Measurements from ENCODE around the gene DLK1.

DLK1 gene

DNA sequence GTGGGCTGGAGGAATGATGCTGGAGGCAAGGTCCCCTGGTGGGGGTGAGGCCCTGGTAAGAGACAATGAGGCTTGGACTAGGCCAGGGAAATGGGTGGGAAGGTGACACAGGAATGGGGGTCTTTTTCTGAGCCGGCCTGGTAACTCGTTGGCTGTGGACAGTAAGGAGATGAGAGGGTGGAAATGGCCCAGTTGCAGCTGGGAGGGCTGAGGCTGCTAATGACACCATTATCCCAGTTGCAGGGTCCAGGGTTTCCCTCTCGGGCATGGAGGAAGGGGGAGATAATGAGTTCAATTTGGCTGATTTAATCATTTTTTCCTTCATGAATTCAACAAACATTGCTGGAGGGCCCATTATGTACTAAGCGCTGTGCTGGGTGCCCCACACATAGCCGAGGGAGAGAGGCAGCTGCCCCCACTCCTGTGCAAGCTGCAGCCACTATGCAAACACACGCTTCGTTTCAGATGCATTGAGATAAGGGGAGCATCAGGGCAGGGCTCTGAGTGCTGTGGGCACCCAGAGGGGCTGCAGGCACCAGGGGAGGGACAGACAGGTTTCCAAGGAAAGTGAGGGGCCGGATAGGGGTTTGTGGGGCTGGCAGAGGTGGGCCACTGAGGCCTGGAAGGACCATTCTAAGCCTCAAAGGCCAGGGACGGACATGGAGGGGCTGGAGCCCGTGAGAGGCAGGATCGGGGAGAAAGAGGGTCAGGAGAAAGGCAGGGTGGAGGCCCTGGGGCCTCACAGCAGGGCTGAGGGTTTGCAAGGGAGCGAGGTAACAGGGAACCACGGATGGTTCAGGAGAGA is 56.0 kb downstream of the DLK1 start:
- H3K4me3 ChIP-seq (ENCODE audit: low read length) = no peak overlapping the region
- DNase-seq (ENCODE audit: low read depth, low spot score) = no peak

DNA sequence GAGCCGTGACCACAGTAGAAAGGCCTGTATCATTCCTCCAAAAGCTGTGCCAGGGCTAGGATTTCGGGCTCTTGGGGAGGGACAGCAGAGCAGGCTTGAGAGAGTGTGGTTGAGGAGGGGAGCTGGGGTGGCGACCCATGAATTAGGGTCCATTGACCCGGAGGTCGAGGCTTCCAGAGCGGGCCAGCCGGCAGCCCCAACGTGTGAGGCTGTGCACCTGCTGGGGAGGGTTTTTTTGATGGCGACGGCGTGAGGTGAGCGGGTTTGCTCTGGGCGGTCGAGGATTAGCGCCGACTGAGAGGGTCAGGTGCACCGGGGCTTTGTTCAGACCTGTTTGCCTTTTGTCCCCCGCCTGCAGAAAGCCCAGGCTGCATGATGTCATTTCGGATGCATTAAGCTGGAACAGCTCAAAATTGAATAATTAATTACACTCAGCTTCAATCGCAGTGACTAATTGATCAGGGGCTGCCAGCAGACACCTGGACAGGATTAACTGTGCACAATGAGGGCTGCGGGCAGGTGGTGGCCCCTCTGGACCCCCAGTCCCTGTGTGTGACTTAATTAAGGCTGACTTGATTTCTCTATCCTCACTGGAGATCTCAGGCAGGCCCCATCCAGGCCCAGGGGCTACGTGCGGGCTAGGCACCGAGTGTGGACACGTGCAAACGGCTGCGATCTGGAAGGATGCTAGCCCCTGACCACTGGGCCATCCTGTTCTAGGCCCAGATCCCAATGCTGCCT is 57.1 kb downstream of the DLK1 start:
- DNase-seq (ENCODE audit: low read depth, low spot score) = no peak
- no peak overlapping the region for H3K4me3 ChIP-seq (ENCODE audit: low read length)

DNA sequence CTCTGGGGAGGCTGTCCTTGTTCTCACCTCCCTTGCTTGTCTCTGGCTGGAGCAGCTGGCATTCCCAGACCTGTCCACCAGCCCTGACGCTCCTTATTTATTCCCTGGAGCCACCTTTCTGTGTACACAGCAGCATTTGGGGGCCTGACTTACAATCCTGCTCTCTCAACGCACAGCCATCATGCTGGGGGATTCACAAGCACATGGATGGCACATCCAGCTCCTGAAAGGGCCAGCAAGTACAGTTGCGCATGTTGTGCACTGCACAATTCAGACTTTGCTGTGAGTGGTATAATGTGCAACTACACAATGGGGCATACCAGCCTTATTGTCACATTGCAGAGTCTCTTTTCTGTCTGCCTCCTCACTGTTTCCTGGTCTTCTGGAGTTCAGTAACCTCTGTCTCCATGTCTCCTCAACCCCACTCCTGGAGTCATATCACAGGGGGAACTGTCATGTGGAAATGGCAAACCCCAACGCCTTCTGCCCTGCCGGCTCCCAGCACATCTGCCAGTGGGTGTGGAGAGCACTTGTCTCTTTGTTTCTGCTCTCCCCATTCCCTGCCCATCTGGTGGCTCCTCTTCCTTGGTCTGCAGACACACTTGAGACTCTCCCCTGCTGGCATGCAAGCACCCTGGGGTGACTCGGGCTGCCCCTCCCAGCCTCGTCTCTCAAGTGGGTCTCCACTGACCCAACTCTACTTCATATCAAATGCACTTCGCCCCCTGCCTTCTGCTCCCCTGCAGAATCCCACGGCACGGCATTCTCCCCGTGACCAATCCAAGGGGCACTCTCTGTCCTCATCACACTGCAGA is 58.0 kb downstream of the DLK1 start:
- H3K4me3 ChIP-seq (ENCODE audit: low read length) = no peak overlapping the region
- no peak for DNase-seq (ENCODE audit: low read depth, low spot score)

DNA sequence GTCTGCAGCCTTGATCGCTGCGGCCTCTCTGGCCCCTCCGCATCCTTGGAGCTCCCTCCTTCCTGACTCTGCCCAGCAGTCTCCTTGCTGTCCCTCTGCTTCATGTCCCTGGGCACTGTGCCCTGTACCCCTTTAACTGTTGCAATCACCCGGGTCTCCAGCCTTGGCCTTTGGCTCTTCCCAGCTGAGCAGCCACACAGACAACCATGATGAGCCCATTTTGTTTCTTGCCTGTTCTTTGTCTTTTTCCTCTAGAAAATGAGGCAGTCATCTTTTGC is 58.6 kb downstream of the DLK1 start:
- no peak for DNase-seq (ENCODE audit: low read depth, low spot score)
- H3K4me3 ChIP-seq (ENCODE audit: low read length) = no peak overlapping the region

DNA sequence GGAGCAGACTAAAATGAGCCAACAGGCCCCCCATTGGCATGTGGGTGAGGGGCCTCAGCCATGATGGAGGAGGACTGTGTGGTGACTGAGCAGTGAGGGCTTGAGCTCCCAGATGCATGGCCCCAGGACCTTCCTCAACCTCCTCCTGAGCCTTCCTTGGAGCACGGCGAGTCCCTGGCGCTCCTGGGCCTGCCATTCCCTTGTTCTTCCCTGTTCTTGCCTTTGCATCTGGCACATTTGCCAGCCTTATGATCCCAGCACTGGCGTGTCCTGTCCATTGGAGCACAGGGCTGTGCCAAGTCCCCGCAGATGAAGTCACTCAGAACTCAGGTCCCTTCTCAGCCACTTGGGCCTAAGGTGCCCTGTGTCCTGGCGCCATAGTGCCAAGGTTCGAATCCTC is 58.9 kb downstream of the DLK1 start:
- no peak overlapping the region for H3K4me3 ChIP-seq (ENCODE audit: low read length)
- no peak for DNase-seq (ENCODE audit: low read depth, low spot score)

DNA sequence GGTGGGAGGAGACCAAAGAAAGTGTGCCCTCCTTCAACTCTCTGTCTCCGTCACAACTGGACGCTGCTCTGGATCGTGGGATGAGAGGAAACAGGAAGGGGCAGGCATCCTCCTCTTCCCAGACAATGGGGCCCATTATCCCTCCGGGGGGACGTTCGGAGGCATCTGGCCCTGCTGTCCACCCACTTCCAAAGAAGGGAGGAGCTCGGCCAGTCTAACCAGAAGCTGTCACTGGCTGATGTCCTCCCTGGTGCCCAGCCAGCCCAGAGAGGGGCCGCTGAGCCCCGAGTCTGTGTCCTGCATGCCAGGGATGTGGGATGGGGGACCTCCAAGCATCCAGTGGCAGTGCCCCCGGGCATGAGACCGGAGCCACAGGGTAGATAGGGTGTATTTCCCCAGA is 59.4 kb downstream of the DLK1 start:
- no peak for DNase-seq (ENCODE audit: low read depth, low spot score)
- no peak overlapping the region for H3K4me3 ChIP-seq (ENCODE audit: low read length)

DNA sequence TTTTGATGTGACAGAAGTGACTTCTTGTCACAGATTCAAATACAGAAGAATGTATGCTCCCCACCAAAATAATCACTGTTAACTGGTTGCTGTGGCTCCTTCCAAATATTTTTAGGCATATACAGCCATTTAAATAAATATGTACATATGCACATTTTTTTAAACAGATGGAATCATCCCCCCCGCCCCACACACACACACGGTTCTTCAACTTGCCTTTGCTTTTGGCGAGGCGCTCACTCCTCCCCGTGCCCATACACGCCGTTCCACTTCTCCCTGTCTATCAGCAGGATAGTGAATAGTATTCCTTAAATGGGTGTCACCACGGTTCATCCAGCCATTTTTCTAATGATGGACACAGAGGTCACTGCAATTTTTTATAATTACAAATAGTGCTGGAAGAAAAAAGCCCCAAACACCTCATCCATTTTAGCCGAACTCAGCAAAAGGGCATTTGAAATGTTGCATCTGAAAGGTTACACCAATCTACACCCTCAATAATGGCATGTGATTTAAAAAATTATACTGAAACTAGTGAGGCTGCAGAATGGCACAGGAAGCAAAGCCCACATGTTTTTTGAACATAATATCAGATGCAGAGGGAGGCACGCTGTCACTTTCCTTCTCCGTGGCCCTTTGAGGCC is 60.0 kb downstream of the DLK1 start:
- no peak for DNase-seq (ENCODE audit: low read depth, low spot score)
- H3K4me3 ChIP-seq (ENCODE audit: low read length) = no peak overlapping the region

DNA sequence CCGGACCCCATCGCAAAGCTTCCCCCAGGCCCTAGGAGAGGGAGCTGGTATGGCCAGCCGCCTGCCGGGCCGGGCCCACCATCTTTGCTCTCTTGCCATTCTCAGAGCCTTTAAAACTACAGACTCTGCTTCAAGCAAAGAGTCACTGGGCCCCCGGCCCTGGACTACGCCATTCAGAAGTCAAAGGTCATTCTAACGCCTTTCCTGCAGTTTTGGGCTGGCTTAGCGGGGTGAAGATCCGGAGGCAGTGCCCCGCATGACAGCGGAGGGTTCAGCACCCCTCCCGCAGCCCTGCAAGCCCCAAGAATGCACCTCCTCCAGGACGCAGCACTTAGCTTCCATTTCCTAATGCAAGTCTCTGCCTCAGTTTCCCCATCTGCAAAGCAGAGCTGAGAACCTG is 61.0 kb downstream of the DLK1 start:
- DNase-seq (ENCODE audit: low read depth, low spot score) = no peak
- no peak overlapping the region for H3K4me3 ChIP-seq (ENCODE audit: low read length)

Data from Jurkat, Clone E6-1 (cell line).